Hepatocyte (in vitro differentiated cells): Measurements from ENCODE around the gene ALPI.

Experiments
- CTCF ChIP-seq: fragments of 200-600 bp; sonication (generic); IDR thresholded peaks from 2 replicates; pipeline ENCODE4 v1.5.1; 2016; ENCODE audit warnings: antibody characterized with exemption, mild to moderate bottlenecking; ENCODE audit not compliant: poor library complexity
- EZH2phosphoT487 ChIP-seq: fragments of 200-600 bp; sonication (generic); IDR thresholded peaks from one replicate; pipeline ENCODE4 v1.6.1; 2018; ENCODE audit warnings: antibody characterized with exemption, mild to moderate bottlenecking, low read depth, moderate library complexity; ENCODE audit not compliant: unreplicated experiment, severe bottlenecking

GRCh38 chr2:232503809-232504323 is 47.9 kb downstream of the ALPI start:
- TF ChIP-seq EZH2phosphoT487 (no peak), CTCF (no peak)
